ENCODE results near the gene UBE2G1. TPM values are rescaled to one million over a fixed set of nuclear protein-coding genes. Genes with fewer than 3 reads are reported as not detected.

The UBE2G1 gene
- total RNA-seq, 4 donors from 2014 or later = 16.5 to 51.8 (median 33.9) TPM

GRCh38 chr17:4250887-4251286 lies 115.6 kb downstream of the UBE2G1 start:
- no peak overlapping the region for H3K27ac ChIP-seq
- no peaks in the 10 kb centered on the region for H3K9me3 ChIP-seq
- no peak overlapping the region for H3K4me3 ChIP-seq
- H3K27me3 ChIP-seq = no peaks in the 10 kb centered on the region
- intact Hi-C loops (cut with DNase I; ENCODE audit: low total_unique reads) = no loop called here
- peaks cover 0 to 4% of the 10 kb centered on the region in 2 donors for H3K4me1 ChIP-seq
- H3K36me3 ChIP-seq = no peaks in the 10 kb centered on the region
- DNase-seq = no peak
- no peak for TF ChIP-seq POLR2A (IDR thresholded peaks at IDR 0.05)
- TF ChIP-seq, protein P1, sequence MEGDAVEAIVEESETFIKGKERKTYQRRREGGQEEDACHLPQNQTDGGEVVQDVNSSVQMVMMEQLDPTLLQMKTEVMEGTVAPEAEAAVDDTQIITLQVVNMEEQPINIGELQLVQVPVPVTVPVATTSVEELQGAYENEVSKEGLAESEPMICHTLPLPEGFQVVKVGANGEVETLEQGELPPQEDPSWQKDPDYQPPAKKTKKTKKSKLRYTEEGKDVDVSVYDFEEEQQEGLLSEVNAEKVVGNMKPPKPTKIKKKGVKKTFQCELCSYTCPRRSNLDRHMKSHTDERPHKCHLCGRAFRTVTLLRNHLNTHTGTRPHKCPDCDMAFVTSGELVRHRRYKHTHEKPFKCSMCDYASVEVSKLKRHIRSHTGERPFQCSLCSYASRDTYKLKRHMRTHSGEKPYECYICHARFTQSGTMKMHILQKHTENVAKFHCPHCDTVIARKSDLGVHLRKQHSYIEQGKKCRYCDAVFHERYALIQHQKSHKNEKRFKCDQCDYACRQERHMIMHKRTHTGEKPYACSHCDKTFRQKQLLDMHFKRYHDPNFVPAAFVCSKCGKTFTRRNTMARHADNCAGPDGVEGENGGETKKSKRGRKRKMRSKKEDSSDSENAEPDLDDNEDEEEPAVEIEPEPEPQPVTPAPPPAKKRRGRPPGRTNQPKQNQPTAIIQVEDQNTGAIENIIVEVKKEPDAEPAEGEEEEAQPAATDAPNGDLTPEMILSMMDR (IDR thresholded peaks at IDR 0.05) = no peak

DNA sequence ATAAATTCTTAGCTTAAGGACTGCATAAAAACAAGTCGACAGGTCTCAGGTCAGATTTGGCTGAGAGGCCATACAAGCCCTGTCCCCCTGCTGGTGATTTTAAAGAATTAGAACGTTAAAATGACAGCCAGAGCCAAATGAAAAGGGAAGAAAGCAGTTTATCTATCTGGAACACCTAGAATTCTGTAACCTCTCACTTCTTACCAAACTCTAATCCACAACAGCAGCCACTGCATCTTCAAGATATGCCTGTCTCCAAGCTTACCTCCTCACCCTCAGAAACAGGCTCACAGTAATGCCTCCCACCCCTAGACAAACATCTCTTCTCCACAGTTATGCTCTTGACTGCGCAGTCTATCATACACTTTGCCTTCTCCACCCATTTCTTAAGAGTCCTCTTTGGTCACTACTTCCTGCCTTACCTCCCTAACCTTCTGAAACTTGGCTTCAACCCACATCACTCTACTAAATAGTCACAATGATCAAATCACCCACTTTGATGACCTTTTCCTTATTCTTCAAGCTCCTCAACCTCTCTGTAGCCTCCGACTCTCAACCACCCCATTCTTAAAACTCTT lies 116.9 kb downstream of the UBE2G1 start:
- intact Hi-C loops (cut with DNase I; ENCODE audit: low total_unique reads) = no loop called here

DNA sequence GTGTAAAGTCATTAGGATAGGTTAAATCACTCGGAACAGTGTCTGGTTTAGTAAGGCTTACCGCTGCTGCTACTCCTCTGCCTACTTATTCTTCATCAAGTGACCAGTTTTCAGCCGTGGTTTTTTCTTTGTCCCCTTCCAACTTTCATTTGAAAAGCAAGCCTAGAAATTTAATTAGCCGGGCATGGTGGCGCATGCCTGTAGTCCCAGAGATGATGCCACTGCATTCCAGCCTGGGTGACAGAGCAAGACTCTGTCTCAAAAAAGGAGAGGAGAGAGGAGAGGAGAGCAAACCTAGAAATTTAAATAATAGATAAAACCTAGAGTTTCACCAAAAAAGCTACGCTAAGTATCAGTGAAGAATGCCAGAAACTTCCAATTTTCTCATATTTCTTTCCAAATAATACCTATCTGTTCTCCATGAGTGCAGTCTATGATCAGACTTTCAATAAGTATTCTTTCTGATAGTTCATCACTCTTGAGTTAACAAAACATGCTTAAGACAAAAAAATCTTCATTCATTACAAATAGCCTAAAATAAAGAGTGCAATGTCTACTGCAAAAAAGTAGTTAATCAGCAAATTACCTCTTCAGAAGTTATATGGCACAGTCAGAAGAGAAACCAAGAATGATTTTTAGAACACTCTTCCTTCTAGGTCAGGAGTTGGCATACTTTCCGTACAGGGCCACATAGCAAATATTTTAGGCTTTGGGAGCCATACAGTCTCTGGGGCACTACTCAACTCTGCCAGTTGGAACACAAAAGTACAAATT lies 117.8 kb downstream of the UBE2G1 start:
- intact Hi-C loops (cut with DNase I; ENCODE audit: low total_unique reads) = no loop called here
- Histone ChIP-seq H3K36me3 (no peaks in the 10 kb centered on the region), H3K4me1 (peaks cover 0 to 4% of the 10 kb centered on the region in 2 donors), H3K27ac (no peak overlapping the region), H3K4me3 (no peak overlapping the region), H3K27me3 (no peaks in the 10 kb centered on the region), H3K9me3 (no peaks in the 10 kb centered on the region)
- no peak for TF ChIP-seq POLR2A (IDR thresholded peaks at IDR 0.05)
- TF ChIP-seq, protein P1 (IDR thresholded peaks at IDR 0.05) = no peak
- DNase-seq = no peak

More for the DNA sequence above, 116.9 kb downstream of the UBE2G1 start:
- H3K4me3 ChIP-seq = no peak overlapping the region
- peaks cover 0 to 4% of the 10 kb centered on the region in 2 donors for H3K4me1 ChIP-seq
- no peaks in the 10 kb centered on the region for H3K36me3 ChIP-seq
- TF ChIP-seq POLR2A (IDR thresholded peaks at IDR 0.05) = no peak
- TF ChIP-seq, protein P1 (IDR thresholded peaks at IDR 0.05) = peak in 3 of 4 experiments; percentile 24 to 41 (median 30)
- no peaks in the 10 kb centered on the region for H3K27me3 ChIP-seq
- H3K27ac ChIP-seq = no peak overlapping the region
- no peak for DNase-seq
- no peaks in the 10 kb centered on the region for H3K9me3 ChIP-seq

GRCh38 chr17:4247971-4248388 lies 118.5 kb downstream of the UBE2G1 start:
- Histone ChIP-seq H3K36me3 (no peaks in the 10 kb centered on the region), H3K4me1 (peaks cover 0 to 4% of the 10 kb centered on the region in 2 donors), H3K4me3 (no peak overlapping the region), H3K27me3 (no peaks in the 10 kb centered on the region), H3K27ac (no peak overlapping the region), H3K9me3 (no peaks in the 10 kb centered on the region)
- DNase-seq = no peak
- TF ChIP-seq POLR2A (IDR thresholded peaks at IDR 0.05) = no peak
- TF ChIP-seq, protein P1 (IDR thresholded peaks at IDR 0.05) = no peak
- intact Hi-C loops (cut with DNase I; ENCODE audit: low total_unique reads) = no loop called here

- H3K36me3 ChIP-seq = no peaks in the 10 kb centered on the region
- peaks cover 0 to 4% of the 10 kb centered on the region in 2 donors for H3K4me1 ChIP-seq
- H3K9me3 ChIP-seq = no peaks in the 10 kb centered on the region
- no peak for TF ChIP-seq POLR2A (IDR thresholded peaks at IDR 0.05)
- TF ChIP-seq, protein P1 (IDR thresholded peaks at IDR 0.05) = no peak
- intact Hi-C loops (cut with DNase I; ENCODE audit: low total_unique reads) = no loop called here
- no peaks in the 10 kb centered on the region for H3K27me3 ChIP-seq
- no peak overlapping the region for H3K4me3 ChIP-seq
- DNase-seq = no peak
- no peak overlapping the region for H3K27ac ChIP-seq
These were observed 119.0 kb downstream of the UBE2G1 start for GRCh38 chr17:4247361-4247970.
